NB4 (cell line): ENCODE data around the gene SH3BP4.

ENCODE experiments used
- DNase-seq: peaks from one replicate; pipeline ENCODE4 v3.0.0; 2010; ENCODE audit warnings: low read depth
- H3K4me3 ChIP-seq: one replicate; pipeline ENCODE4 v1.5.1; 2011; ENCODE audit warnings: mild to moderate bottlenecking, low read depth, low read length, moderate library complexity
- MYC ChIP-seq: IDR thresholded peaks from 2 replicates; pipeline ENCODE4 v1.6.1; 2011; ENCODE audit warnings: low read depth, low read length
- POLR2A ChIP-seq: IDR thresholded peaks from 2 replicates; pipeline ENCODE4 v1.6.1; 2011; ENCODE audit warnings: mild to moderate bottlenecking; ENCODE audit not compliant: insufficient read length; ENCODE audit errors: extremely low read depth
- TF ChIP-seq, protein P1 (sequence below): IDR thresholded peaks from 2 replicates; pipeline ENCODE4 v1.6.1; 2011; ENCODE audit warnings: low read depth, low read length
- TF ChIP-seq, protein P2 (sequence below): IDR thresholded peaks from one replicate; pipeline ENCODE4 v1.5.1; 2012; ENCODE audit warnings: low read depth, low read length

The SH3BP4 gene

DNA sequence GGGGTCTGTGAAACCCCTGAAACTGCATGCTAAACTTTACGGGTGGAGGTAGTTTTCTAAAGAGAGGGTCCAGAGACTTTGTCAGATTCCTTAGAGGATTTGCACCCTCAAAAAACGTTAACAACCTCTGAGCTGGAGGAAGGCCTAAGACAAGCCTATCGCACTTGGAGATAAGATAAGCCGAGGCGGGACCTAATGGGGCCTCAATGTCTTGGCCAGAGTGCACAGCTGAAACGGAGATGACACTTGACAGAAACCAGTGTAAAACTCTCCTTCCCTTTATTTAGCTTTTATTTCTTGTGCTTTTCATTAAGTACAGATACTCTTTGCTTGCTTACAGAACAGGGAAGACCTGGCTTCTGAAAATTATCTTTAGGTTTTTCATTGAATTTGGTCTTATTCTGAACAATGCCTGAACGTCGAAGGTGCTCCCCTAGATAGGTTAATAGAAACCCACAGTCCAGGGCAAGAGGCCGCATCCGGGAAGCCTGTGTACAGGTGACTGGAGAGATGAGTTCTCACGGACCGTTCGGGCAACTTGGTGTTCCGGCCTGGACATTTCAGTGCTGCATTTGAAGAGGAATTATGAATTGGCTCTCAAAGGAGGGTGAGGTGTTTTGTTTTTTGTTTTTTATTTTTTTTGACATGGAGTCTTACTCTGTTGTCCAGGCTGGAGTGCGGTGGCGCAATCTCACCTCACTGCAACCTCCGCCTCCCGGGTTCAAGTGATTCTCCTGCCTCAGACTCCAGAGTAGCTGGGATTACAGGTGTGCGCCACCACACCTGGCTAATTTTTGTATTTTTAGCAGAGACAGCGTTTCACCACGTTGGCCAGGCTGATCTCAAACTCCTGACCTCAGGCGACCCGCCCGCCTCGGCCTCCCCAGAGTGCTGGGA is 49.7 kb downstream of the SH3BP4 start:
- H3K4me3 ChIP-seq, result no peak overlapping the region
- TF ChIP-seq, protein P1, sequence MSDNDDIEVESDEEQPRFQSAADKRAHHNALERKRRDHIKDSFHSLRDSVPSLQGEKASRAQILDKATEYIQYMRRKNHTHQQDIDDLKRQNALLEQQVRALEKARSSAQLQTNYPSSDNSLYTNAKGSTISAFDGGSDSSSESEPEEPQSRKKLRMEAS, result no peak
- TF ChIP-seq MYC (no peak), POLR2A (no peak)
- TF ChIP-seq, protein P2, sequence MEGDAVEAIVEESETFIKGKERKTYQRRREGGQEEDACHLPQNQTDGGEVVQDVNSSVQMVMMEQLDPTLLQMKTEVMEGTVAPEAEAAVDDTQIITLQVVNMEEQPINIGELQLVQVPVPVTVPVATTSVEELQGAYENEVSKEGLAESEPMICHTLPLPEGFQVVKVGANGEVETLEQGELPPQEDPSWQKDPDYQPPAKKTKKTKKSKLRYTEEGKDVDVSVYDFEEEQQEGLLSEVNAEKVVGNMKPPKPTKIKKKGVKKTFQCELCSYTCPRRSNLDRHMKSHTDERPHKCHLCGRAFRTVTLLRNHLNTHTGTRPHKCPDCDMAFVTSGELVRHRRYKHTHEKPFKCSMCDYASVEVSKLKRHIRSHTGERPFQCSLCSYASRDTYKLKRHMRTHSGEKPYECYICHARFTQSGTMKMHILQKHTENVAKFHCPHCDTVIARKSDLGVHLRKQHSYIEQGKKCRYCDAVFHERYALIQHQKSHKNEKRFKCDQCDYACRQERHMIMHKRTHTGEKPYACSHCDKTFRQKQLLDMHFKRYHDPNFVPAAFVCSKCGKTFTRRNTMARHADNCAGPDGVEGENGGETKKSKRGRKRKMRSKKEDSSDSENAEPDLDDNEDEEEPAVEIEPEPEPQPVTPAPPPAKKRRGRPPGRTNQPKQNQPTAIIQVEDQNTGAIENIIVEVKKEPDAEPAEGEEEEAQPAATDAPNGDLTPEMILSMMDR, result no peak
- no peak for DNase-seq

DNA sequence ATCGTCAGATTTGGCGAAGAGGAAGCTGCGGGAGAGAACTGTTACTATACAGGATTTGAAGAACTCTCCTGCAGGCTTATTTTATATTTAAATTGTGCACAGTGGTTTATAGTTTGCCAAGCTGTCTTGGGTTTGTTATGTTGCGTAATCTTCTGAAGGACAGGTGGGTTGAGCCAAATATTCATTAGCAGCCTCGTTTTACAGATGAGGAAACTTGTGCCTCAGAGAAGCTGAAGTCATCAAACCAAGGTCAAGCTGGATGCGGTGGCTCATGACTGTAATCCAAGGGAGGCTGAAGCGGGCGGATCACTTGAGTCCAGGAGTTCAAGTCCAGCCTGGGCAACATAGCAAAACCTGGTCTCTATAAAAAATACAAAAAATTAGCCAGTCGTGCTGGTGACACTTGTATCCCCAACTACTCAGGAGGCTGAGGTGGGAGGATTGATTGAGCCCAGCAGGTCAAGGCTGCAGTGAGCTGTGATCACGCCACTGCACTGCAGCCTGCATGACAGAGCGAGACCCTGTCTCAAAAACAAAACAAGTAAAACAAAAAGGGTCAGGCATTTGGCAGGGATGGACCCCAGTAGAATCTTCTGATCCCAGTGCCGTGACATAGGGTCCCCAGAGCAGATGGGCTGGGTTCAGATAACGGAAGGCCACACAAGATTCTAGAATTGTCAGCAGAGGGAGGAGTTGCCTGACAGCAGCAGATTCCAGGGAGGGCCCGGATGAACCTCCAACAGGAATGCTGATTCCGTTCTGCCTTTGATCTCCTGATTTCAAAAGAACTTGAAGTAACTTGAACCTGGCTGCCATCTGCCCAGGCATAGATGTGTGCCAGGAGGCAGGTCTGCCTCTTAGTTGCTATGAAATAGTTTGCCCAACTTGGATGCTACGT is 50.6 kb downstream of the SH3BP4 start:
- no peak overlapping the region for H3K4me3 ChIP-seq
- TF ChIP-seq MYC, result no peak
- TF ChIP-seq, protein P1, result no peak
- DNase-seq, result peak; percentile 12

DNA sequence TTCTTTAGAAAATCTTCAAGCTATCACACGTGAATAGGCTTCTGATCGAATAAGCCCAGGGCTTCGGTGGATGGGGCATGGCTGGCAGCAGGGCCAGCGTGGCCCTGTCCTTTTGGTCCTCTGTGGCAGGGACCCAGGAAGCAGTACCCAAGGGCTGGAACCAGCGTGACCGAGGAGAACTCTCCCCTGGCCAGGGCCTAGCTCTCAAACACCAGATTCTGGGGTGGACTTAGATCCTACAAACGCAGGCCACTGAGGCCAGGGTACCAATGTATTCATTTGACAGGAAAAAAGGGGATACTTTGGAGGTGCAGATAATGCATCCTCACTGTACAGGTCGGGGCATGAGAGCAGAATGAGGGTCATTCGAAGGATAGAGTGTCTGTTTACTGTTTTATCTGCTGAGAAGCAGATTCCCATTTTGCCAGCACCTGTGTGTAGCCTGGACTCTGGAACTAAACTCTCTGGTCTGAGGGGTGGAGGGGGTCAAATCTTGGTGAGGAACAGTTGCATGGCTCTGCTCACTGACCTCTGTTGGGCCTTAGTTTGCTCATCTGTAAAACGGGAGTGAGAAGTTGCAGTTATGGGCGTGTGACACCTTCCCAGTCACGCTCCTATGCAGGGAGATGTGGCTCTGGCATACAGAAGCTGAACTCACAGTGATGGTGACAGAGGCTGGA is 51.4 kb downstream of the SH3BP4 start:
- H3K4me3 ChIP-seq, result no peak overlapping the region
- TF ChIP-seq, protein P2, result no peak
- TF ChIP-seq POLR2A (no peak), MYC (no peak)
- TF ChIP-seq, protein P1, result no peak

DNA sequence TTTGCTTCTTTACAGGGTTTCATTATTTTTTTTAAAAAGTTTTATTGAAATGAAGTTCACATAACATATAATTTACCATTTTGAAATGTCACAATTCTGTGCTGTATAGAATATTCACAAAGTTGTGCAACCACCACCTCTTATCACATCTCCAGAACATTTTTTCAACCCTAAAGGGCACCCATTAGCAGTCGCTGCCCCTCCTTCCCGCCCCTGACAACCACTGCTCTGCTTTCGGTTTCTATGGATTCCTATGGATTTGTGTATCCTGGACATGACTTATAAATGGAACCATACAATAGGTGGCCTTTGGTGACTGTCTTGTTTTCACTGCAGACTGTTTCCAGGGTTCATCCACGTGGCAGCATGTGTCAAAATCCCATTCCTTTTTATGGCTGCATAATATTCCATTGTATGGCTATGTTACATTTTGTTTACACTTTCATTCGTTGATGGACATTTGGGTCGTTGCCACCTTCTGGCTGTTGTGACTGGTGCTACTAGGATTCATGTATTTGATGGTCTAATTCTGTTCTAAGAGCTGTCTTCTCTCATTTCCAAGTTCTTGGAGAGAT is 52.6 kb downstream of the SH3BP4 start:
- no peak for DNase-seq
- TF ChIP-seq, protein P1, result no peak
- TF ChIP-seq, protein P2, result no peak
- TF ChIP-seq POLR2A (no peak), MYC (no peak)
- H3K4me3 ChIP-seq, result no peak overlapping the region

More for the DNA sequence above, 51.4 kb downstream of the SH3BP4 start:
- DNase-seq, result no peak

DNA sequence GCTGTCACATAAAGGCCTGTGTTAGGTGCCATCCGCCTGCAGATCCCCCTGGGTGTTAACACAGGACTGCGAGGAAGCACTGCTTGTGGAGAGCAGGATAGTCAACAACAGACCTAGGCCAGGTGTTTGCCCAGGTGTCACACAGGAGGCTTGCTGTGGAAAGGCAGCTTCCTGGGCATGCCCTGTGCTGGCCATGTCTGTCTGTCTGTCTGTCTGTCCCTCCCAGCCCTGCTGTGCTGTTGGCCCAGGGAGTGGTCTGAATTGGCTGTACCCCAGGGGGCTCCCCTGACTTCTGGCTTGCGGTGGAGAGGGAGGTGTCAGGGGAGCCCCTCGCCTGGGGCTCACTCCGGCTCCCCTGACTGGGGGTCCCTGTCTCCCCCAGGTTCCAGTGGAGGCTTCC is 53.2 kb downstream of the SH3BP4 start:
- H3K4me3 ChIP-seq, result no peak overlapping the region
- no peak for DNase-seq
- TF ChIP-seq POLR2A (no peak), MYC (no peak)
- TF ChIP-seq, protein P2, result no peak
- TF ChIP-seq, protein P1, result no peak
